SJCRH30 (cell line): Measurements from ENCODE around the gene MEX3D. TPM values are rescaled to one million over a fixed set of nuclear protein-coding genes. Genes with fewer than 3 reads are reported as not detected.
A peak's percentile ranks its signal among the peaks of the same experiment; 100 is the strongest.

ENCODE experiments used
- DNase-seq, 2 experiments: peaks; one replicate each; pipeline ENCODE4 v3.0.0-alpha.2; 2015 to 2020
- H3K27ac ChIP-seq: fragments of 250-450 bp; sonication (Bioruptor Pico); 2 replicates; pipeline ENCODE4 v1.5.1; 2020; ENCODE audit warnings: mild to moderate bottlenecking, moderate library complexity
- H3K27me3 ChIP-seq: fragments of 250-450 bp; sonication (Bioruptor Pico); 2 replicates; pipeline ENCODE4 v1.5.1; 2020; ENCODE audit warnings: mild to moderate bottlenecking, moderate library complexity
- H3K36me3 ChIP-seq: fragments of 250-450 bp; sonication (Bioruptor Pico); 2 replicates; pipeline ENCODE4 v1.5.1; 2020; ENCODE audit warnings: mild to moderate bottlenecking, moderate library complexity
- H3K4me1 ChIP-seq: fragments of 250-450 bp; sonication (Bioruptor Pico); 2 replicates; pipeline ENCODE4 v1.5.1; 2020; ENCODE audit warnings: mild to moderate bottlenecking, moderate library complexity
- H3K4me3 ChIP-seq: fragments of 250-450 bp; sonication (Bioruptor Pico); 2 replicates; pipeline ENCODE4 v1.5.1; 2020; ENCODE audit warnings: mild to moderate bottlenecking, moderate library complexity
- H3K9me3 ChIP-seq: fragments of 250-450 bp; sonication (Bioruptor Pico); replicated peaks from 2 replicates; pipeline ENCODE4 v1.5.1; 2020; ENCODE audit warnings: mild to moderate bottlenecking, moderate library complexity
- total RNA-seq: library from RNA; depleted of rRNA; stranded (reverse); fragments of >200 nt; shearing (Covaris generic); gene quantifications from 2 replicates; pipeline ENCODE4 v1.2.3, GENCODE V29; 2014

Gene MEX3D
- total RNA-seq, 1 experiment from 2014 or later: 47.5 TPM

DNA sequence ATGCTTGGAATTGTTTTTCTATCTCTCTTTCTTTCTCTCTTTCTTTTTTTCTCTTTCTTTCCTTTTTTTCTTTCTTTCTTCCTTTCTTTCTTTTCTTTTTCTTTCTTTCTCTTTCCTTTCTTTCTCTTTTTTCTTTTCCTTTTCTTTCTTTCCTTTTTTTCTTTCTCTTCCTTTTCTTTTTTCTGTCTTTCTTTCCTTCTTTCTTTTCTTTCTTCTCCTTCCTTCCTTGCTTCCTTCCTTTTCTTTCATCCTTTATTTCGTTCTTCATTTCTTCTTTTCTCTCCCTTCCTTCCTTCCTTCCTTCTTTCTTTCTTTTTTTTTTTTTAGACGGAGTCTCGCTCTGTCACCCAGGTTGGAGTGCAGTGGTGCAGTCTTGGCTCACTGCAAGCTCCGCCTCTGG is 1.9 kb upstream of the MEX3D start:
- peaks cover 3% of the 10 kb centered on the region for H3K4me1 ChIP-seq
- no peak overlapping the region for H3K27ac ChIP-seq
- H3K27me3 ChIP-seq: no peaks in the 10 kb centered on the region
- no peak overlapping the region for H3K4me3 ChIP-seq
- 0 out of 2 replicates have a peak, but pooled peaks cover 3% of the 10 kb centered on the region for H3K36me3 ChIP-seq
- no peak for DNase-seq
- no peaks in the 10 kb centered on the region for H3K9me3 ChIP-seq

DNA sequence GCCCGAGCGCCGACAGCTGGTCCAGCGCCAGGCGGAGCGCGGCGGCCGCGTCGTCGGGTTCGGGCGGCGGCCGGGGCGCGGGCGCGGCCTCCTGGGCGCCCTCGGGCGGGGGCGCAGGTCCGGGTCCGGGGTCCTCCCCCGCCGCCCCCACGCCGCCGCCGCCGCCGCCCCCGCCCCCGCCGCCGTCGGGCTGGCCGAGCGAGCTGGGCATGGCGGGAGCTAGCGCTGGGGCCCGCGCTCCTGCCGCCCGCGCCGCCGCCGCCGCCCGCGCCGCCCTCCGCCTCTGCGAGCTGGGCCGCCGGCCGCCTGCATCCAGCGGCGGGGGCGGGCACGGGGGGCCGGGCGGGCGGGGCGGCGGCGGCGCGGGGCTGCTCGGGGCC is 287 bp downstream of the MEX3D start:
- Histone ChIP-seq H3K27ac (no peak overlapping the region), H3K4me1 (peaks cover 3% of the 10 kb centered on the region), H3K27me3 (no peaks in the 10 kb centered on the region), H3K4me3 (no peak overlapping the region), H3K36me3 (0 out of 2 replicates have a peak, but pooled peaks cover 5% of the 10 kb centered on the region), H3K9me3 (no peaks in the 10 kb centered on the region)
- no peak for DNase-seq

DNA sequence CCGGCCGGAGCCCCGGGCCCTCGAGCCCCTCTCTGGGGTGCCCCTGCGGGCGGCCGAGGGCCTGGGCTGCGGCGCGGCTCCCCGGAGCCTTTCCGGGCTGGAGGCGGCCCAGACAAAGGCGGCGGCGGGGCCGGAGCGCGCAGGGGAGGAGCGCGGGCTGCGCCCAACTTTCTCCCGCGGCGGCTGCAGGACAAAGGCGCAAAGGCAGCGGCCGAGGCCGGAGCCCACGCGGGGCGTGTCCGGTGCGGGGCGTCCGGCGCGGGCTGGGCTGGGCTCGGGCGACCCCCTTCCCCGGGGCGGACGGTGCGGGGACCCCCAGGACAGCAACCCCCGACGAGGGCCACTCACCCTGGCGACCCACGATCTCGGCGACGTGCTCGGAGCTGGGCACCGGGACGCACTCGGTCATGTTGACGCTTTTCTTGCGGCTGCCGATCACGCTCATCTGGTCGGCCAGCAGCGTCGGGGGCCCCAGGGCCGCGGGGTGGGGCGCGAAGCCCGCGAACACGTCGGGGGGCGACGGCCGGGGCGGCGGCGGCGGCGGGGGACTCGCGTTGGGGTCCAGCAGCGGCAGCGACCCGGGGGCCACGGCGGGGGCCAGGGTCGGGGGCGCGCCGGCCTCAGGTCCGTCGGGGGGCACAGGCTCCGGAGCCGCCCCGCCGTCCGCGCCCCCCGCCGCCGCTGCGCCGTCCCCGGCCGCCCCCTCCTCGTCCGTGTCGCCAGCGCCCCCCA is 843 bp downstream of the MEX3D start:
- H3K27ac ChIP-seq: peak overlapping the region; percentile 88; the same call in 1 of the 2 replicates
- H3K27me3 ChIP-seq: no peaks in the 10 kb centered on the region
- H3K4me3 ChIP-seq: peak overlapping the region; percentile 86
- no peaks in the 10 kb centered on the region for H3K9me3 ChIP-seq
- peaks cover 9% of the 10 kb centered on the region; the same call in 1 of the 2 replicates for H3K36me3 ChIP-seq
- H3K4me1 ChIP-seq: peaks cover 3% of the 10 kb centered on the region
- DNase-seq: no peak

DNA sequence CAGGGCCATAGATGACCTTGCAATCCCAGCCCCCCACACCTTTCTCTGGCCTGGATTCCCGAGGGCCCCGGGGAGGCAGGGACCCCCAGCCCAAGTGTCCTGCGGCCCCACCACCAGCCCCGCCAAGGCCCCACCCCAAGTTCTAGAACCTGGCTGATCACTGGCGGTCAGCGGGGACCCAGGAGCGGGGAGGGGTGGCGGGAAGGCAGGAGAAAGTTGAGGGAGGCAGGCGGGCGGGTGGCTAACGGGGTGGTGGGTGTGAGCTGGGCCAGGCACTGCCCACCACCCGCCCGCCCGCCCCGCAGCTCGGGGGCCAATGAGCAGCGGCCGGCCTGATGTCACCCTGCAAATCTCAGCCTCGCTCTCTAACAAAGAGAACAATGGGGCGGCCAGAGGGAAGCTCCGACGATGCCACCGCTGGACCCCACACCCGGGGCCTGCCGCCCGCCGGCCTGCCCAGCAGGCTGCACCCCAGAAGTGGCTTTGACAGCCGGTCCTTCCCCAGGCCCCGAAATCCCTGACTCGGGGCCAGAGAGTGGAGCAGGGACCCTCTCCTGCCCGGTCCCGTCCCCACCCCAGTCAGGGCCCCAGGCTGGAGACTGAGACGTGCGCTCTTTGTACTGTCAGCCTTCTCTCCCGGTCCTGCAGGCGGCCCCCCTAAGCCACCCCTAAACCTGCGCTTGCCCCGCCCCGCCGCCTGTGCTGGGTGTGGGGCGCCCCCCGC is 1.6 kb downstream of the MEX3D start:
- H3K4me1 ChIP-seq: peaks cover 3% of the 10 kb centered on the region
- H3K4me3 ChIP-seq: peak overlapping the region; percentile 86
- no peaks in the 10 kb centered on the region for H3K27me3 ChIP-seq
- H3K9me3 ChIP-seq: no peaks in the 10 kb centered on the region
- peaks cover 10% of the 10 kb centered on the region; the same call in 1 of the 2 replicates for H3K36me3 ChIP-seq
- H3K27ac ChIP-seq: peak overlapping the region; percentile 88
- peak; percentile 81 to 82 for DNase-seq

DNA sequence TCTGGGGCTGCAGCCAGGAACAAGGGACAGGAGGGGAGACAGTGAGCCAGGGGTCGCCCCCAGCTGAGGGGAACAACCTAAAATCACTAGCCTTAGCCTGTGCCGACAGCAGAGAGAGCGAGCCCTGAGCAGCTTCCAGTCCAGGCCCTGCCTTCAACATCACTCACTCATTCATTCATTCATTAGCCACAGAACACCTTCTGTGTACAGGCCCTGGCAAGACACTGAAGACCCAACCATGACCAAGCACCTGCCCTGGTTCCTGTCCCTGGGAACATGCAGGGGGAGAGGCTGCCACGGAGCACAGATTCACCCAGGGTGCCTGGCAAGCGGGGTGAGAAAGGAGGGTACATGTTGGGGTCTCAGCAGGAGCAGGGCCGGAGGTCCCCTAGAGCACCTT is 4.9 kb downstream of the MEX3D start:
- H3K27me3 ChIP-seq: no peaks in the 10 kb centered on the region
- H3K4me1 ChIP-seq: no peaks in the 10 kb centered on the region; the same call in 1 of the 2 replicates
- no peak overlapping the region for H3K4me3 ChIP-seq
- H3K27ac ChIP-seq: no peak overlapping the region
- no peak for DNase-seq
- H3K9me3 ChIP-seq: no peaks in the 10 kb centered on the region
- H3K36me3 ChIP-seq: peaks cover 10% of the 10 kb centered on the region; the same call in 1 of the 2 replicates

DNA sequence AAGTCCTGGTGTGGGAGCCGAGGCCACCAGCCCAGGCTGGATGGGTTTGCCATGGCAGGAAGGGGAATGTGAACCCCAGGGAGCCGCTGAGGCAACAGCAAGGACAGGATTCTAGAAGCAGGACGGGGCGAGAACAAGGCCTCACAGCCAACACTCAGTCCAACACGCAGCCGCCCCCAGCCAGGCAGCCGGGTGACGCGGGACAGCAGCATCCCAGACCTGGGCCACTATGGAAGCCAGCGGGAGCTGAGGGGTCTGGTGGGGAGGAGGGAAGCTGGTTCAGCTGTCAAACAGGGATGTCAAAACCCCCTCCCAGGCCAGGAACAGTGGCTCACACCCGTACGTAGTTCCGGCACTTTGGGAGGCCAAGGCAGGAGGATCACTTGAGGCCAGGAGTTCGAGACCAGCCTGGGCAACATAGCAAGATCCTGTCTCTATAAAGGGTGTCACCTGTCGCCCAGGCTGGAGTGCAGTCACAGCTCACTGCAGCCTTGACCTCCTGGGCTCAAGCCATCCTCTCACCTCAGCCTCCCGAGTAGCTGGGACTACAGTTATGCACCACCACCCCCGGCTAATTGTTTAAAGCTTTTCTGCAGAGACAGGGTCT is 6.8 kb downstream of the MEX3D start:
- peaks cover 18% of the 10 kb centered on the region for H3K36me3 ChIP-seq
- no peak for DNase-seq
- no peaks in the 10 kb centered on the region for H3K9me3 ChIP-seq
- H3K4me3 ChIP-seq: no peak overlapping the region
- H3K4me1 ChIP-seq: no peaks in the 10 kb centered on the region; the same call in 1 of the 2 replicates
- H3K27ac ChIP-seq: no peak overlapping the region
- no peaks in the 10 kb centered on the region for H3K27me3 ChIP-seq

DNA sequence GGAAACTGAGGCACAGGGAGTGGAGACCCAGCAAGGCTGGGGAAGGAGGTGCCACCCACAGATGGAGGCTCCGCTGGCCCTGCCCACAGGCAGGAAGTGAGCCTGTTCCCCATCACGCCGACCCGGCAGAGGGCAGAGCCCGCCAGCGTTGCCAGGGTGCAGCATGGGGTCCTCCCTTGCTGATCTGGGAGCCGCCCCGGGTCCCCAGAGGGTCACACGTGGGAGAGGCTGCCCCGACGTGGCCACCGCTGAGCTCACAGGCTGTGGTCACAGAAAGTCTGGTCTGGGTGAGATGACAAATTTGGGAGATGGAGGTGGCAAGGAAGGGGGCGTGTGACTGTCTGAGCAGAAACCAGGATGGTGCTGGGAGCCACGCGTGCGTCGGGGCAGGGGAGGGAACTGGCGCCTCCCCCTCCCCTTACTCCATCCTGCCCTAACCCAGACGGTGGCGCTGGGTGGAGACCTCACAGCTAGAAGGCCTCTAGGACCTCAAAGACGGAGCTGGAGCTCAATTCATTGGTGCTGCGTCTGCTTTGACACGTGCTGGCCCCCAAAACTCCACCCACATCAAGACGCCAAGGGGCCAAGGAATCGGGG is 7.7 kb downstream of the MEX3D start:
- no peak for DNase-seq
- Histone ChIP-seq H3K4me1 (no peaks in the 10 kb centered on the region), H3K36me3 (peaks cover 18% of the 10 kb centered on the region), H3K4me3 (no peak overlapping the region), H3K27me3 (no peaks in the 10 kb centered on the region), H3K27ac (no peak overlapping the region), H3K9me3 (no peaks in the 10 kb centered on the region)

DNA sequence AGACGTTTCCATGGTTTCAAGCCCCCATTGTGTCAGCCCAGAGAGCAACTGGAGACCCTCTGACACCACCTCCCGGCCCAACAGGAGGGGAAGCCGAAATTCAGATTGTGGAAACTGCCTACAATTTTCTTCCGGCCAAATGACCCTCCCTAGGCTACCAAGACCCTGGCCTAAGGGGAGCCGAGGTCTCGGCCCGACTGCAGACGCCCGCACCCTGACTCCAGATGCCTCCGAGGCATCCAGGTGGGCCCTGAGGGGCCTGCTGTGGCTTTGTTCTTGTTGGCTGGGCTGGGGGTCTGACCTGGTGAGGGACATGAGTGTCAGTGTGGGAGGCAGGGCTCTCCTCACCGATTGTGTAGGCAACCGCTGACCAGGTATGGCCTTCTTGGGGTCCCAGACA is 9.6 kb downstream of the MEX3D start:
- no peaks in the 10 kb centered on the region for H3K4me1 ChIP-seq
- no peaks in the 10 kb centered on the region for H3K9me3 ChIP-seq

DNA sequence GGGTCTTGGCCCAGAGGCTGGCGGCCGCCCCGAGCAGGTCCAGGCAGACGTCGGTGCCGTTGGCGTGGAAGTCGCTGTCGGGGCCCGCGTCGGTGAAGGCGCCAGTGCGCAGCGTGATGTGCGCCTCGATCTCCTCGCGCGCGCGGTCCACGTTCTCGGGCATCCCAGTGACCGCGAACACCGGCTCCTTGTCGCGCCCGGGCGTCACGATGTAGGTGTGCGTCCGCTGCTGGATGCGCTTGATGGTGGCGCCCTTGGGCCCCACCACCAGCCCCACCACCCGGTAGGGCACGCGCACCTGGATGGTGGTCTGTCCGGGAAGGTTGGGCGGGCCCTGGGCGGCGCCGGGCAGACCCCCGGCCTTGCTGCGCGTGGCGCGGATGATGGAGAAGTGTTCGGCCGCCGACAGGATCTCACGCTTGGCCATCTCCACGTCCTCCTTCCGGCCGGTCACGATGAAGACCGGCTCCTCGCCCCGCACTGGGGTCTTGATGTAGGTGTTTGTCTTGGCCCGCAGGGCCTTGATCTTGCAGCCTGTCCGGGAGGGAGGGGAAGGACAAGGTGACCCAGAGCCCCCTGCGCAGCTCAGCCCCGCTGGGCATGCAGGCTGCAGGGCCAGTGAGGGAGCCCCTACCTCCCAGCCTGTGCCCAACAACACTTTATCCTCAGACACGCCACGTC is 11.6 kb downstream of the MEX3D start:
- no peaks in the 10 kb centered on the region for H3K4me1 ChIP-seq
- no peak overlapping the region for H3K4me3 ChIP-seq
- no peaks in the 10 kb centered on the region for H3K27me3 ChIP-seq
- H3K9me3 ChIP-seq: no peaks in the 10 kb centered on the region
- H3K27ac ChIP-seq: no peak overlapping the region
- no peak for DNase-seq
- H3K36me3 ChIP-seq: peaks cover 8% of the 10 kb centered on the region

More for the DNA sequence above, 9.6 kb downstream of the MEX3D start:
- no peak for DNase-seq
- Histone ChIP-seq H3K27ac (no peak overlapping the region), H3K4me3 (no peak overlapping the region), H3K27me3 (no peaks in the 10 kb centered on the region), H3K36me3 (peaks cover 14% of the 10 kb centered on the region)

DNA sequence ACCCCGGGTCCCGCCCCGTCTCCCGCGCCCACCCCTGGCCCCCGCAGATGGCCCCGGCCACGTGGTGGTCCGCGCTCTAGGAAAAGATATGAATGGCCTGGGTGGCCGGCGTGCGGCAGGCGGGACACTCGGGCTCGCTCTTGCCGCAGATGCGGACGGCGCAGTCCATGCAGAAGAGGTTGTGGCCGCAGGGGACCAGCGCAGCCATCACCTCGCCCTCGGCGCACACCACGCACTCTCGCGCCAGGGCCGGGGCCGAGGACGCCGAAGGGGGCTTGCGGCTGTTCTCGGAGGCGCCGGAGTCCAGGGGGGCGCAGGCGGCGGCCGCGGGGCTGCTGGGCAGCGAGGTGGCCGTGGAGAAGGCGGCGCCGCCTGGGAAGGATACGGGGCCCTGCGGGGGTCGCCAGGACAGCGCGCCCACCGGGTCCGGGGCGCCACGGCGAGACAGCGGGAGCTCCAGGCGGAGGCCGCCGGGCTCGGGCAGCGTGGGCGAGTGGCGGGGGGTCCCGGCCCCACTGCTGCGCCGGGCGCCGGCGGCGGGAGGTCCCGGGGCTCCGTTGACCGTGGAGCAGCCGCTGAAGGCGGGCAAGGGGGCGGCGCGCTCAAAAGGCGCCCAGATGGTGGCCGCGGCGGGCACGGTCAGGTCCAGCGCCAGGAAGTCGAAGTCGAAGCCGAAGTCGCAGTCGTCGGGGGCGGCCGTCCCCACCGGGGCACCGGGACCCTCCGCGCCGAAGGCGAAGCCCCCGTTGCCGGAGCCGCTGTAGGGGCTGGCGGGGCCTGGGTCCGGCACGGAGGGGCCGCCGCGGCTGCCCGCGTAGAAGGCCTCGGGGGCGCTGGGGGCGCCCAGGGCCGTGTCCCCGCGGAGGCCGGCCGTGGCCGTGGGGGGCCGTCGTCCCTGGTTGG is 12.4 kb downstream of the MEX3D start:
- H3K36me3 ChIP-seq: peaks cover 8% of the 10 kb centered on the region
- H3K27ac ChIP-seq: no peak overlapping the region
- no peak overlapping the region for H3K4me3 ChIP-seq
- H3K4me1 ChIP-seq: no peaks in the 10 kb centered on the region
- no peaks in the 10 kb centered on the region for H3K27me3 ChIP-seq
- DNase-seq: no peak
- no peaks in the 10 kb centered on the region for H3K9me3 ChIP-seq

DNA sequence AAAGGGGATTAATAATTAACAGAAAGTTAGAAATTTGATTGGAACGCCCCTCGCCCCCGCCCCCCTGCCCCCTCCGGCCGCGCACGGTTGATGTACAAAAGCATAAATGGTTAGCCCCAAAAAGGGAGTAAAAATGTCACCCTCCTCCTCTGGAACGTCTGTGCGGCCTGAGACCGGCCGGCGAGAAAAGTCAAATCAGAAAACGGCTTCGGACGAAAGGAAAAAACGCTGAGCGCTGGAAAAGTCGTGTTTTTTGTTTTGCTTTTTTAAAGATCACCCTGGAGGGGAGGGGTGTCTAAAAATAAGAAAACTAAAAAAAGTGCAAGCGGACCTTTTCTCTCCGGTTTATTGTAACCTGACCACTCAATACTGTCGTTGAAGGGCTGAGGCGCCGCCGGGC is 13.2 kb downstream of the MEX3D start:
- Histone ChIP-seq H3K27ac (no peak overlapping the region), H3K27me3 (no peaks in the 10 kb centered on the region), H3K4me3 (no peak overlapping the region), H3K9me3 (no peaks in the 10 kb centered on the region), H3K4me1 (no peaks in the 10 kb centered on the region), H3K36me3 (peaks cover 8% of the 10 kb centered on the region)
- DNase-seq: no peak

DNA sequence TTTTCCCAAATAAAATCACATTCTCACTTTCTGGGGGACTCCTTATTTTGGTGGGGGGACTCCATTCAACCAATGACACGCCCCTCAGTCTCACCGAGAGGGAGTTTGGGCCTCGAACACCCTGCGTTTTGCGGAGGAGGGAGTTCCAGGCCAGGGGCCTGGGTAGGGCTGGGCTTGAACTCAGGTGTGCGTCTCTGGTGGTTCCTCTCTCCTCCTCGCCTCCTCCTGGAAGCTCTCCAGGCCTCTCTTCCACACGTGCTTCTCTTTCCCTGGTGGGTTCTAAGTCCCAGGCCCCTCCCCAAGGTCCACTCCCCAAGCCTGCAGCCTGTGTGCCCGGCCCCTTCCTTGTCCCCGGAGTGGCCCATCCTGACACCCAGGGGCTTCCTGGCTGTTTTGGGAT is 14.7 kb downstream of the MEX3D start:
- Histone ChIP-seq H3K27ac (no peak overlapping the region), H3K4me3 (no peak overlapping the region), H3K36me3 (peaks cover 8% of the 10 kb centered on the region), H3K27me3 (no peaks in the 10 kb centered on the region), H3K9me3 (no peaks in the 10 kb centered on the region), H3K4me1 (no peaks in the 10 kb centered on the region)
- no peak for DNase-seq

DNA sequence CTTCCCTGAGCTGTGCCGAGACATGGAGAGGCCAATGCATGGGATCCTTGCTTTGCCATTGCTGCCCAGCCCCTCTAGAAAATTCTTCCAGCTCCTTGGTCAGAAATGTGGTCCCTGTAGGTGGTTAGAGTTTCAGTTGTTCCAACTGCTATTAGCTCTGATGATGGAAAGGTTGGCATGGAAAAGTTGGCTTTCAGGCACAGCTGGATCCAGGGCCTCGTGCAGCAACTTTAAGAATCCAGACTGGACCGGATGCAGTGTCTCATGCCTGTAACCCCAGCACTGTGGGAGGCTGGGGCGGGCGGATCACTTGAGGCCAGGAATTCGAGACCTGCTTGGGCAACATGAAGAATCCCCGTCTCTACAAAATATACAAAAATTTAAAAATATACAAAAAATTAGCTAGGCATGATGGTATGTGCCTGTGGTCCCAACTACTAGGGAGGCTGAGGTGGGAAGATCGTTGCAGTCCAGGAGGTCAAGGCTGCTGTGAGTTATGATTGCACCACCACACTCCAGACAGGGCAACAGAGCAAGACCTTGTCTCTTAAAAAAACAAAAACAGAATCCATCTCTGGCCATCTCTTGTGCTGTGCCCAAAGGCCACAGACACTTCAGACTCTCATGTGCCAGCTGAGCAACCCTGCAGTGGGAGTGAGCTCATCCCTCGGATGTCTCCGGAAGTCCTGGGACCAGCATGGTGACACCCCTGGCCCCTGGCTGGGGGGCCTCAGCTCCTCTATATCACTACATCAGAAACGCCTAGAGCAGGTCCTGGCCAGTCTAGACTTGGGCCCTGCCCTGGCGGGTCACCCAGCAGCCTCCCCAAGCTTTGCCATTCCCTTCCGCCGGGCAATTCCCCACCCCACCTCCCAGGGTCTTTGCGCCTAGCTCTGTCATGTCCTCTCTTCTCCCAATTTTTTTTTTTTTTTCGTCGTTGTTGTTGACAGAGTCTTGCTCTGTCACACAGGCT is 16.8 kb downstream of the MEX3D start:
- no peak for DNase-seq
- H3K27me3 ChIP-seq: no peaks in the 10 kb centered on the region

More for the DNA sequence above, 16.8 kb downstream of the MEX3D start:
- H3K4me3 ChIP-seq: no peak overlapping the region
- H3K9me3 ChIP-seq: no peaks in the 10 kb centered on the region
- no peak overlapping the region for H3K27ac ChIP-seq
- no peaks in the 10 kb centered on the region for H3K4me1 ChIP-seq
- H3K36me3 ChIP-seq: no peaks in the 10 kb centered on the region
